ENCODE results near the gene STX5.
"Not testable (repeated sequence)": the region's sequence is repeated elsewhere in the genome, so short reads cannot be mapped to it uniquely, and the experiment has no call there.

The STX5 gene

DNA sequence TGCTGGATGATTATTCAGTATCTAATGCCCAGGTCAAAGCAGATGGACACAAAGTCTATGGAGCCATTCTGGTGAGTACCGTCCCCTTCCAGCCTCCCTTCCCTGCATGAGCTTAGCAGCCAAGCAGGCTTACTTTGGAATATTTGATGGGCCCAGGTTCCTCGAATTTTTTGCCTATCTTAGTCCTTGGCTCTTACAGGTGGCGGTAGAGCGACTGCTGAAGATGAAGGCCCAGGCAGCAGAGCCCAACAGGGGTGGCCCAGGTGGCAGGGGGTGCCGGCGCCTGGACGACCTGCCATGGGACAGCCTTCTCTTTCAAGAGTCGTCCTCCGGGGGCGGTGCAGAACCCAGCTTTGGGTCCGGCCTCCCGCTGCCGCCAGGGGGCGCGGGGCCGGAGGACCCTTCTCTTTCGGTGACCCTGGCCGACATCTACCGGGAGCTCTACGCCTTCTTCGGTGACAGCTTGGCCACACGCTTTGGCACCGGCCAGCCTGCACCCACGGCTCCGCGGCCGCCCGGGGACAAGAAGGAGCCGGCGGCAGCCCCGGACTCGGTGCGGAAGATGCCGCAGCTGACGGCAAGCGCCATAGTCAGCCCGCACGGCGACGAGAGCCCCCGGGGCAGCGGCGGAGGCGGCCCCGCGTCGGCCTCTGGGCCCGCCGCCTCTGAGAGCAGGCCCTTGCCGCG is 45.4 kb downstream of the STX5 start:
- peak; percentile 95 for DNase-seq (ENCODE audit: low spot score)

DNA sequence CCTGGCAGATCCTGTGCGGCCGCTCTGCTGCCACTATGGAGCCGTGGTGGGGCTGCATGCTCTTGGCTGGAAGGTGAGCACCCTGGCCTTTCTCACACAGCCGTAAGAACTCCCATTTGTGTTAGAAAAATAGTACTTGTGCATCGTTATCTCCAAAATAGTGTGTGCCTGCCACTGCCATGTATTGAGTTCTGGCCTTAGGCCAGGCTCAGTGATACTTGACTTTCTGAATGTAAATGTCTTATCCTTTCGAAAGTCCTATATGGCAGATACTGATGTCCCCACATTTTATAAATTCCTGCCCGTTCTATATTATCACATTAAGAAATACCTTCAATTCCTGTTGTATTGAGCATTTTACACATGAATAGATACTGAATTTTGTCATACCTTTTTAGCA is 49.1 kb downstream of the STX5 start:
- no peak for DNase-seq (ENCODE audit: low spot score)

- no peak for DNase-seq (ENCODE audit: low spot score)
Measured at GRCh38 chr11:62778441-62778840, 53.4 kb downstream of the STX5 start.

GRCh38 chr11:62777389-62777788 is 54.5 kb downstream of the STX5 start:
- no peak for DNase-seq (ENCODE audit: low spot score)

DNA sequence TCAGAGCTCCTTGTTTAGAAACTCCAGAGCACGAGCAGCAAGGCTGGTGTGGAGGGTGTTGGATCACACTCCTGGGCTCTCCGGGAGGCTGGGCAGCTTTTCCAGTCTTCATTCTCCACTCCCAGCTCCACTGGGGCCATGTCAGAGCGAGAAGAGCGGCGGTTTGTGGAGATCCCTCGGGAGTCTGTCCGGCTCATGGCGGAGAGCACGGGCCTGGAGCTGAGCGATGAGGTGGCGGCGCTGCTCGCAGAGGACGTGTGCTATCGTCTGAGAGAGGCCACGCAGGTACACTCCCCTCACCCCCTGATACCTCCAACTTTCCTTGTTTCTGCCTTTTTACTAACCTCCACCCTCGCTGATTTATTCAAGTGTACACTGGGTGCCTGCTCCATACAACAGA is 56.2 kb downstream of the STX5 start:
- no peak for DNase-seq (ENCODE audit: low spot score)

- no peak for DNase-seq (ENCODE audit: low spot score)
Measured at GRCh38 chr11:62774407-62774806, 57.4 kb downstream of the STX5 start.

DNA sequence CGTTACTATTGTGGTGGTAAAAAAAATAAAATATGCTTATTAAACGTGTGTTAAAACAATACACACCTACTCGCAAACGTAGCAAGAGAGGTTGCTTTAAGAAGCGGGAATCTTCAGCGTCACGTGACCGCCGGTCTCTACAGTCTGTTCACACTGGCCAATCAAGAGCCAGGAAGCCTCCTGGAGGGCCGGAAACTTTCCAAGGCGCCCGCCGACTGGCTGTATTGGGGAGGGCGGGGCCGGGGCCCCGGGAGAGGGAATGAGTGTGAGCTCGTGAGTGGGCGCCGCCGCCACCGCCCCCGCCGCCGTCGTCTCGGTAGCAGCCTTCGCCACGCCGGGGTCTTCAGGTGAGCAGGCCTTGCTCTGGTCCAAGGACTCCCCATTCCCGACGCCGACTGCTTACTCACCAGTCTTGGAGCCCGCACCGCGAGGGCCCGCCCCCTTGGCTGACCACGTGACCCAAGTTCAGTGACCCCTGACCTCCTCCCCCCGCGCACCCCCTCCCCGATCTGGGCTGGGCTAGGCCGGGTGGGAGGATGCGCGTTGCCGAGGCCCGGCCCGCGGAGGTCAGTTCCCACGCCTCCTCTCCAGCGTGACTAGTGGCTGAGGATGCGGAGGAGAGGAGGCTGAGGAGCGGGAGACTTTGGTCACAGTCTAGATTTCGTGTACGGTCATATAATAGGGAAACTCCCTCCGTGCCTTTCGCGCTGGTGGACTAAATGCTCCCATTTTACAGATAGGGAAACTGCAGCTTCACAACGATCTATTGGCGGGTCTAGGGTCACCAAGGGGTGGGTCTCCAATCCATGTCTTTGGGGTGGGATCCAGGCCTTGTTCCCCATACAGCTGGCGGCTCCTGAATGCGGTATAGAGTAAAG is 60.5 kb downstream of the STX5 start, which contains the start of gene TAF6L:
Gene TAF6L, plus strand, starts transcription at position 253 of the 878 bp plus-strand sequence. CDS start 4,388 bp downstream, outside the sequence.
- DNase-seq (ENCODE audit: low spot score) = peak; percentile 97

DNA sequence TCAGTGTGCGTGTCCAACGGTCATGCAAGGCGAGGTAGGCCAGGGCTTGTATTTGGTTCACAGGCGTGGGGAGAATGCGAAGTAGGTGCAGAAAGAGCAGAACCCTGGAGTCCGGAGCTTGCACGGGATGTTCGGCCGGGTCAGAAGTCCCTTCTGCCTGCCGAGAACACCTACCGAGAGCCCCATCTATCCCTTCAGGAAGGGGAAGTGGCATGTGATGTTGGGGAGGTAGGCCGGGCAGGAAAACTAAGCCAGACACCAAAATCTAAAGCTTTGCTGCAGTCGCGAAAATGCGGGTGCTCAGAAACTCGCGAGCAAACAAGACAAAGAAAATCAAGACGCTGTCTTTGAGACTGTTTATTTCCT is 61.1 kb downstream of the STX5 start:
- no peak for DNase-seq (ENCODE audit: low spot score)

DNA sequence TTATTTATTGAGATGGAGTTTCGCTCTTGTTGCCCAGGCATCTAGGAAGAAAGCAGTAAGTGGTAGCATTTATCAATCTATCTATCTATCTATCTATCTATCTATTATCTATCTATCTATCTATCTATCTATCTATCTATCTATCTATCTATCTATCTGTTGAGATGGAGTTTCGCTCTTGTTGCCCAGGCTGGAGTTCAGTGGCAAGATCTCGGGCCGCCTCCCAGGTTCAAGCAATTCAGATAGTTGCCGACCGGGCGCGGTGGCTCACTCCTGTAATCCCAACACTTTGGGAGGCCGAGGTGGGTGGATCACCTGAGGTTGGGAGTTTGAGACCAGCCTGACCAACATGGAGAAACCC is 71.0 kb downstream of the STX5 start:
- DNase-seq (ENCODE audit: low spot score) = not testable (repeated sequence)

GRCh38 chr11:62757846-62758788 is 73.7 kb downstream of the STX5 start:
- DNase-seq (ENCODE audit: low spot score) = no peak

Data from HuH-7.5 (cell line).